ENCODE results near the gene RASD1.

RASD1 gene

GRCh38 chr17:17454276-17454675, 41.9 kb downstream of the RASD1 start:
- TF ChIP-seq EZH2 (optimal IDR thresholded peaks at IDR 0.05; ENCODE audit: low read depth, low read length) (no peak), EZH2phosphoT487 (IDR thresholded peaks at IDR 0.05; ENCODE audit: low read length) (no peak), CTCF (IDR thresholded peaks at IDR 0.05; ENCODE audit: low read length) (no peak)
- Histone ChIP-seq H3K4me1 (ENCODE audit: low read length) (no peaks in the 10 kb centered on the region), H3K27ac (ENCODE audit: low read length) (no peak overlapping the region), H3K9ac (ENCODE audit: low read length) (no peak overlapping the region), H2AFZ (ENCODE audit: low read length) (no peak overlapping the region), H3K9me3 (replicated peaks; ENCODE audit: insufficient read depth, low read length) (no peaks in the 10 kb centered on the region), H3K79me2 (ENCODE audit: low read length) (no peaks in the 10 kb centered on the region), H3K4me3 (ENCODE audit: low read length) (no peak overlapping the region), H3K27me3 (replicated peaks; ENCODE audit: insufficient read depth, low read length) (no peaks in the 10 kb centered on the region), H3F3A (ENCODE audit: insufficient read depth, low read length) (no peaks in the 10 kb centered on the region), H3K9me2 (replicated peaks; ENCODE audit: insufficient read depth, low read length) (no peaks in the 10 kb centered on the region), H4K20me1 (ENCODE audit: insufficient read depth, low read length) (no peaks in the 10 kb centered on the region), H3K4me2 (ENCODE audit: low read depth, low read length) (no peak overlapping the region), H3K36me3 (replicated peaks; ENCODE audit: insufficient read depth, low read length) (no peaks in the 10 kb centered on the region)
- DNase-seq: no peak

DNA sequence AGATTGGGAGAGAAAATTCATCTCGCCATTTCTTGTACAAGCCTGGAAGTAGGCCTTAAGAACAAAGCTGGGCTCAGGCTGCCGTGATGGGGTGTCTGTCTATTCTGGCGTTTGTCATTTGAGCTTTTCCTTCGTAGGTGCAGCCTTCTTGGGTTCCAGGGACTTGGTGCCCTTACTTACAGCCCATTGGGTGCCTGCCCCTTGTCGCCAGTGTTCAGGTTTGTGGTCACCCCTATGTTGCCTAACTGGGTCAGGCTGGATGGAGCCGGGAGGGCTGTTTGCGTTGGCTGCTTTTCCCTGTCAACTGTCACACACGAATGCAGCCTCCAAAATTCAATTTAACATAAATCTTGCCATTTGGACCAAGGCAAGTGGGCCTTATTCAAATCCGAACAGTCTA, 43.1 kb downstream of the RASD1 start:
- H3K9me2 ChIP-seq (replicated peaks; ENCODE audit: insufficient read depth, low read length): no peaks in the 10 kb centered on the region
- no peak overlapping the region for H2AFZ ChIP-seq (ENCODE audit: low read length)

DNA sequence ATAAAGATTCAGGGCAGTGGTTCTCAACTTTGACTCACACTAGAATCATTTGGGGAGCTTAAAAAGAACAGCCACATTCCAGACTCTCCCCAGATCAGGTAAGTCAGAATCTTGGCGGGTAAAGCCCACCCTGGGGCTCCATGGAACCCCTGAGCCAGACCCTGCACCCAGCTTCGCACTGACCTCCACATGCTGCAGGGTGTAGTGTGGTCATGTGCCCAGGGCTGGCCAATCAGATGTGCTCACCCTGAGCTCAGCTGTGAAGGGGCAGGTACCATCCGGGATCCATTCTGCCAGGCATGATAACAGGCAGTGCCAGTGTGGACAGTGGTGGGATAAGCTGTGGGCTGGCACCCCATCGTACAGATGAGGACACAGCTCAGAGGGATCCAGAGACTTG, 47.5 kb downstream of the RASD1 start:
- Histone ChIP-seq H3K27me3 (replicated peaks; ENCODE audit: insufficient read depth, low read length) (peaks cover 12% of the 10 kb centered on the region; the same call in 1 of the 2 replicates), H3K4me3 (ENCODE audit: low read length) (no peak overlapping the region), H3K9me3 (replicated peaks; ENCODE audit: insufficient read depth, low read length) (no peaks in the 10 kb centered on the region), H3K27ac (ENCODE audit: low read length) (no peak overlapping the region), H3K9me2 (replicated peaks; ENCODE audit: insufficient read depth, low read length) (no peaks in the 10 kb centered on the region), H3K79me2 (ENCODE audit: low read length) (no peaks in the 10 kb centered on the region), H3K4me2 (ENCODE audit: low read depth, low read length) (no peak overlapping the region), H3K36me3 (replicated peaks; ENCODE audit: insufficient read depth, low read length) (no peaks in the 10 kb centered on the region), H4K20me1 (ENCODE audit: insufficient read depth, low read length) (no peaks in the 10 kb centered on the region), H2AFZ (ENCODE audit: low read length) (no peak overlapping the region), H3F3A (ENCODE audit: insufficient read depth, low read length) (no peaks in the 10 kb centered on the region), H3K9ac (ENCODE audit: low read length) (no peak overlapping the region), H3K4me1 (ENCODE audit: low read length) (no peaks in the 10 kb centered on the region)
- no peak for DNase-seq
- TF ChIP-seq EZH2phosphoT487 (IDR thresholded peaks at IDR 0.05; ENCODE audit: low read length): no peak
- TF ChIP-seq EZH2 (optimal IDR thresholded peaks at IDR 0.05; ENCODE audit: low read depth, low read length): no peak
- no peak for TF ChIP-seq CTCF (IDR thresholded peaks at IDR 0.05; ENCODE audit: low read length)

More for the DNA sequence above, 43.1 kb downstream of the RASD1 start:
- TF ChIP-seq EZH2 (optimal IDR thresholded peaks at IDR 0.05; ENCODE audit: low read depth, low read length) (no peak), EZH2phosphoT487 (IDR thresholded peaks at IDR 0.05; ENCODE audit: low read length) (no peak), CTCF (IDR thresholded peaks at IDR 0.05; ENCODE audit: low read length) (no peak)
- no peak for DNase-seq
- Histone ChIP-seq H4K20me1 (ENCODE audit: insufficient read depth, low read length) (no peaks in the 10 kb centered on the region), H3K9ac (ENCODE audit: low read length) (no peak overlapping the region), H3K27ac (ENCODE audit: low read length) (no peak overlapping the region), H3K4me3 (ENCODE audit: low read length) (no peak overlapping the region), H3K36me3 (replicated peaks; ENCODE audit: insufficient read depth, low read length) (no peaks in the 10 kb centered on the region), H3K4me1 (ENCODE audit: low read length) (no peaks in the 10 kb centered on the region), H3F3A (ENCODE audit: insufficient read depth, low read length) (no peaks in the 10 kb centered on the region), H3K9me3 (replicated peaks; ENCODE audit: insufficient read depth, low read length) (no peaks in the 10 kb centered on the region), H3K79me2 (ENCODE audit: low read length) (no peaks in the 10 kb centered on the region), H3K27me3 (replicated peaks; ENCODE audit: insufficient read depth, low read length) (peaks cover 7% of the 10 kb centered on the region; the same call in 1 of the 2 replicates), H3K4me2 (ENCODE audit: low read depth, low read length) (no peak overlapping the region)

All from MM.1S (cell line).